Fibroblast of skin of back (primary cell): ENCODE measurements around the gene RNF135.
"Not testable (repeated sequence)": the region's sequence is repeated elsewhere in the genome, so short reads cannot be mapped to it uniquely, and the experiment has no call there.

Experiments used
- DNase-seq: peaks from one replicate; pipeline ENCODE4 v3.0.0-alpha.2; 2013

The RNF135 gene

GRCh38 chr17:30956764-30957374 is 14.0 kb upstream of the RNF135 start:
- DNase-seq: peak; percentile 30

GRCh38 chr17:30957741-30958140 is 13.1 kb upstream of the RNF135 start:
- DNase-seq: no peak

- DNase-seq: no peak
These were observed 12.7 kb upstream of the RNF135 start for GRCh38 chr17:30958187-30958586.

- peak; percentile 51 for DNase-seq
These were observed 9.3 kb upstream of the RNF135 start for GRCh38 chr17:30961209-30962188.

- DNase-seq: not testable (repeated sequence)
These were observed 6.5 kb upstream of the RNF135 start for GRCh38 chr17:30964312-30964711.

GRCh38 chr17:30964876-30965275 is 6.0 kb upstream of the RNF135 start:
- peak; percentile 46 for DNase-seq

DNA sequence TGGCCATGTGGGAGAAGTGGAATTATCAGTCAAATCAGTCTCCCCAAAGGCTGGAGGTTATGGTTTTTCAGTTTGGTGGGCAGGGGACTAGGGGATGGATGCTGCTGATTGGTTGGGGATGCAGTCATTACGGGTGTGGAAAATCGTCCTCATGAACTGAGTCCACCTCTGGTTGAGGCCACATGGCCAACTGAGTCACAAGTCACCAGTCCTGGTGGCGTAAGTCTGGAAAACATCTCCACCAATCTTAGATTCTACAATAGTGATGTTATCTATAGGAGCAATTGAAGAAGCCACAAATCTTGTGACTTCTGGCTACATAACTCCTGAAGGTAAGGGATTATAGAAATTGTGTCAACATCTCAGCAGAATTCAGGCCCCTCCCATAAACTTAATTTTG is 5.2 kb upstream of the RNF135 start:
- DNase-seq: no peak

DNA sequence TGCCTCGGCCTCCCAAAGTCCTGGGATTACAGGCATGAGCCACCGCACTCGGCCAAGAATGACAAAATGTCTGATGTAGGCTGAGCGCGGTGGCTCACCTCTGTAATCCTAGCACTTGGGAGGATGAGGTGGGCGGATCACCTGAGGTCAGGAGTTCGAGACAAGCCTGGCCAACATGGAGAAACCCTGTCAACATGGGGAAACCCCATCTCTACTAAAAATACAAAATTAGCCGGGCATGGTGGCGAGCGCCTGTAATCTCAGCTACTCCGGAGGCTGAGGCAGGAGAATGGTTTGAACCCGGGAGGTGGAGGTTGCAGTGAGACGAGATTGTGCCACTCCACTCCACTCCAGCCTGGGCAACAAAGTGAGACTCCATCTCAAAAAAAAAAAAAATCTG is 2.9 kb upstream of the RNF135 start:
- DNase-seq: not testable (repeated sequence)

DNA sequence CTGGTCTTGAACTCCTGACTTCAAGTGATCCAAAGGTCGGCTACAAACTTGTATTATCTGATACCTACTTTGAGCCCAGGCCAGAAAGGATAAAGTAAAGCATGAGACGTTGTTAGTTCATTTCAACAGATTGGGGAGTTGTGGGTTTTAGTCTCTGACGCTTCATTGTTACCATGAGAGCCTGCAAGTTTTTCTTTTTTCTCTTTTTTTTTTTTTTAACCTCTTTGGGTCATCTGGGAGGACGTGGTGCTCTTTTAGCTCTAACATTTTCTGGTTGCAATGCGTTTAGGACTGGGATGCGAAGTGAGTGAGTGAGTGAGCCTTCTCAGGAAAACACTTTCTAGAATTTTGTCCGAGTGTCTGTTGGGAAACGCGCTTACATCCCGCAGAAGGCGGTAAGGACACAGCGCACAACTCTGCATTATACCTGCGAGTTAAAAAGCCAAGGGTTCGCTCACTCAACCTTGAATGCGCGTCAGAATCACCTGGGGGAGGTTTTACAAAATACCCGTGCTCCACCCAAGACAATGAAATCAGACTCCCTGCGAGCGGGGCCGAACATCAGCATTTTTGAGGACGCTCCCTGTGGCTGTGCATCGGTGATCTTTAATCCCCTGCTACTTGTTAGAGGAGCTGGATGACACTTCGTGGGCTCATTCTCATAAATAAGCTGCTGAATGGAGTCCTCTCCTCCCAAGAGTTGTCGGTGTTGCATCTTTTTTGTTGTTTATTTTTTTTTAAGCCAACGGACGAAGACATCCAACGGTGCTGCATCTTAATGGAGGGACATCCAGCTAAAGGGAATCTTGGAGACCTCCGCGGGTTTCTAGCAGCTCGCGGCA is 629 bp upstream of the RNF135 start:
- no peak for DNase-seq

DNA sequence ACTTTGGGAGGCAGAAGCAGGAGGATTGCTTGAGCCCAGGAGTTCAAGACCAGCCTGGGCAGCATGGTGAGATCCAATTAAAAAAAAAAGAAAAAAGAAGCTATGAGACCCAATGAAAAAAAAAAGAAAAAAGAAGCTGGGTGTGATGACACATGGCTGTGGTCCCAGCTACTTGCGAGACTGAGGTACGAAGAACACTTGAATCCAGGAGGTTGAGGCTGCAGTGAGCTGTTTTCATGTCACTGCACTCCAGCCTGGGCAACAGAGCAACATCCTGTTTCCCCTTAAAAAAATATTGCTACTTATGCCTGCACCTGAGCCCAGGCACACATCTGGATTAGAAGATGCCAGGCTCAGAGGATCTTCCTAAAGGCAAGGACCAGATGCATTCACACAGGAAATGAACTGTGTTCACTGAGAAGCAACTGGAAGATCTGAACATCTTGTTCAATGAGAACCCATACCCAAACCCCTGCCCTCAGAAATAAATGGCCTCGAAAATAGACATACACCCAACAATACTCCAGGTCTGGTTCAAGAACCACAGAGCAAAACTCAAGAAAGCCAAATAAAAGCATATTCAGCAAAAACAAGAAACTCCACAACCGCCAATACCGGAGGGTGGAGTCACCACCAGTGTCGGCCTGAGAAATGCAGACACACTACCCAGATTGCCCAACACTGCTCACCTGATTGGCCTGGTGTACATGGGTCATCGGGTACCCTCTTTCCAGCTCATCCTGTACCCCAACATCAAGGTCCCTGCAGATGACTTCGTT is 4.4 kb downstream of the RNF135 start:
- DNase-seq: no peak

DNA sequence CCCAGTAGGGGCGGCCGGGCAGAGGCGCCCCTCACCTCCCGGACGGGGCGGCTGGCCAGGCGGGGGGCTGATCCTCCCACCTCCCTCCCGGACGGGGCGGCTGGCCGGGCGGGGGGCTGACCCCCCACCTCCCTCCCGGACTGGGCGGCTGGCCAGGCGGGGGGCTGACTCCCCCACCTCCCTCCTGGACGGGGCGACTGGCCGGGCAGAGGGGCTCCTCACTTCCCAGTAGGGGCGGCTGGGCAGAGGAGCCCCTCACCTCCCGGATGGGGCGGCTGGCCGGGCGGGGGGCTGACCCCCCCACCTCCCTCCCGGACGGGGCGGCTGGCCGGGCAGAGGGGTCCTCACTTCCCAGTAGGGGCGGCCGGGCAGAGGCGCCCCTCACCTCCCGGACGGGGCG is 9.1 kb downstream of the RNF135 start:
- DNase-seq: not testable (repeated sequence)

DNA sequence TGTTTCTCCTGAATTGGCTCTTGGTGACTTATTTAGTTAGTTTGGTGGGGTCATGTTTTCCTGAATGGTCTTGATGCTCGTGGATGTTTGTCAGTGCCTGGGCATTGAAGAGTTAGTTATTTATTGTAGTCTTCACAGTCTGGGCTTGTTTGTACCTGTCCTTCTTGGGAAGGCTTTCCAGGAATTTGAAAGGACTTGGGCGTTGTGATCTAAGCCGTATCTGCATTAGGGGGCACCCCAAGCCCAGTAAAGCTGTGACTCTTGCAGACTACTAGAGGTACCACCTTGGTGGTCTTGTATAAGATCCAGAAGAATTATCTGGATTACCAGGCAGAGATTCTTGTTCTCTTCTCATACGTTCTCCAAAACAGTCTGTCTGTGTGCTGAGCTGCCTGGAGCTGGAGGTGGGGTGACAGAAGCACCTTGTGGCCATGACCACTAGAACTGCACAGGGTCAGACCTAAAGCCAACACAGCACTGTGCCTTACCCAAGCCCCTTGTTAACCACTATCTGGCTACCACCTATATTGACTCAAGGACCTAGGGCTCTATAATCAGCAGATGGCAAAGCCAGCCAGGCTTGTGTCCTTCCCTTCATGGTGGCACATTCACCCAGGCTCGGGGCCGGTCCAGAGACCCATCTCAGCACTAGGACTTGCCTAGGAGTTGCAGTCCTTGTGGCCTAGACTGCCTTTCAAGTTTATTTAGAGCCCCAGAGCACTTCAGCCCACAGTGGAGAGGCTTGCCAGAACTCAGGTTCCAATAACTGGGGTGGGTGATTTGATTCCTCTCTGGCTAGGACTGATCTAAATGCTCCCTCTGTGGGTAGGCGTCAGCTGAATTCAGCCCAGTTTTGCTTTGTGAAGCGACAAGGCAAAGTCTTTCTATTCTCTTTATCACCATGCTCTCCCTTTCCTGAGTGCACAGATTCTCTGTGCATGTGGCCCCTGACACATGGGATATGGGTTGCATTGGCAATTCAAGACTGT is 11.0 kb downstream of the RNF135 start:
- DNase-seq: no peak

GRCh38 chr17:30982855-30983254 is 12.0 kb downstream of the RNF135 start:
- DNase-seq: no peak

GRCh38 chr17:30990458-30990857 is 19.6 kb downstream of the RNF135 start:
- DNase-seq: no peak

DNA sequence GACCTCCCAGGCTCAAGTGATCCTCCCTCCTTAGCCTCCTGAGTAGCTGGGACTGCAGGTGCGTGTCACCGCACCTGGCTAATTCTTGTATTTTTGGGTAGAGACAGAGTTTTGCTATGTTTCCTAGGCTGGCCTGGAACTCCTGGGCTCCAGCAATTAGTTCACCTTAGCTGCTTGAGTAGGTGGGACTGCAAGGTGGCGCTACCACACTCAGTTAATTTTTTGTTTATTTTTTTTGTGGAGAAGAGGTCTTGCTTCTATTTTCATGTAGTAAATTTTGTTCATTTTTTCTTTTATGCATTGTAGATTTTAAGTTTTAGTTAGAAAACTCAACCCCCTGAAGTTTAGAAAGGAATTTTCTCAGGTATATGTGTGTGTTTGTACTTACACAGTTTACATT is 21.7 kb downstream of the RNF135 start:
- DNase-seq: no peak

DNA sequence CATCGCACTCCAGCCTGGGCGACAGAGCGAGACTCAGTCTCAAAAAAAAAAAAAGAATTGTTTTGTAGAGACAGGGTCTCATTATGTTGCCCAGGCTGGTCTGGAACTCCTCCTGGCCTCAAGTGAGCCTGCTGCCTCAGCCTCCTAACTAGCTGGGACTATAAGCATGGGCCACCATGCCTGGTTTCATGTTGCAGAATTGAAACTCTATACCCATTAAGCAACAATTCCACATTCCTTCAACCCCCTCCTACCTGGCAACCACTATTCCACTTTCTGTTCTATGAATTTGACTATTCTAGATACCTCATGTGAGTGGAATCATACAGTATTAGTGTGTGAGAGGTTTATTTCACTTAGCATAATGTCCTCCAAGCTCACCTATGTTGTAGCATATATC is 24.5 kb downstream of the RNF135 start:
- DNase-seq: no peak

DNA sequence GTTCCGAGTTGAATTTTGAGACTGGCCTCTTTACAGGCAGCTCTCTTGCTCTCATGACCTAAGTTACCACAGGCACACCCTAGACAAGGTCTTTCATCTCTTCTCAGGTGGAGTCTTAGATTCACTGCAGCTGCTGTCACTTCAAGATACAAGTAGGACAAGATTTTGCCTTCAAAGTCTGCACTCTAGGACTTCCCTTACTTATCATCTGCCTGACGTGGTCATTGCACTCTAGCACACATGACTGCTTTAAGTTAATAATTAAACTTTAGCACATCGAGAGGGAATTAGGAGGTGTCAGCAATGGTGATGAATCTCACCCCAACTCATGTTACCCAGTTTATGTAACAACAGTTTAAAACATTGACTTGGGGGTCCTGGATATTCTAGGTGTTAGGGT is 25.6 kb downstream of the RNF135 start:
- no peak for DNase-seq

DNA sequence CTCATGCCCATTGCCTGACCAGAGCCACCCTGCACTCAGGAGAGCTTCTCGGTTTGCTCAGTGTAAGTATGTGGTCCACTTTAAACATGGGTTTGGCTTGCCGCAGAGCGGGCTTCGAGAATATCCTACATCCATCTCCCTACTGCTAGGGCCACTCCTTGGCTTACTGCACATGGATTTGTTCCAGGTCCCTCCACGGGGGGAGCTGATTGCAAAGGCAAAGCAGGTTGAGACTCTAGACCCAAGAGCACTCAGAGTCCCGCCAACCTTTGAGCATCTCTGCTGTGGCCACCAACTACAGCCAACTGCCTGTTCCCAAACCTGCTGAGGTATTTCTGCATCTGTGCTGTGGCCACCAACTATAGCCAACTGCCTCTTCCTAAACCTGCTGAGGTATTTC is 26.4 kb downstream of the RNF135 start:
- DNase-seq: no peak

- DNase-seq: no peak
These were observed 27.0 kb downstream of the RNF135 start for GRCh38 chr17:30997842-30998241.

DNA sequence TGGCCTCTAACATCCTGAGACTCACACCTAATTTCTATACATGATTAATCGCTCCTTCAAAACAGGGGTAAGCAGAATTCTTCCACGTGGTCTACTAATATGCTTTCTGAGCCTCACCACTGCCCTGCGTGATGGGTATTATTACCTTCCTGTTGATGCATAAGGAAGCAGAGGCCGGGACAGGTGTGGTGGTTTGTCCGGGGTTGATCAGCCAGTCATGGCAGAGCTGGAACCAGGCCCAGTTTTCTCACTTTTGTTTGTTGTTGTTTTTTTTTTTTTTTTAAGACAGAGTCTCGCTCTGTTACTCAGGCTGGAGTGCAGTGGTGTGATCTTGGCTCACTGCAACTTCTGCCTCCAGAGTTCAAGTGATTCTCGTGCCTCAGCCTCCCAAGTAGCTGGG is 31.2 kb downstream of the RNF135 start:
- no peak for DNase-seq
